Airway epithelial cell (primary cell): ENCODE measurements around the gene ZNF202. TPM values are rescaled to one million over a fixed set of nuclear protein-coding genes. Genes with fewer than 3 reads are reported as not detected.

Source experiments
- total RNA-seq: library from RNA; depleted of rRNA; stranded (reverse); fragments of >200 nt; gene quantifications from 2 replicates; pipeline ENCODE4 v1.2.3, GENCODE V29; 2015

Gene ZNF202
- 4.3 and 5.9 TPM in 2 replicates for total RNA-seq

GRCh38 chr11:123741159-123742030 is at the start of gene ZNF202:
ZNF202 (minus strand) TSS chr11:123741660; CDS start chr11:123730888, 10,772 bp downstream.

GRCh38 chr11:123754101-123754568 is 12.7 kb upstream of the ZNF202 start, which contains the start of gene OR6X1:
OR6X1 (minus strand) TSS chr11:123754518; CDS start chr11:123754518, 0 bp downstream.

Other genes starting within 250 kb of the ZNF202 start
- gene SCN3B, start 87.0 kb downstream of the ZNF202 start, total RNA-seq = under 0.01 TPM in 1 of 2 replicates, not detected in the other
- not detected in 2 replicates for gene OR6X1, start 12.9 kb upstream of the ZNF202 start, total RNA-seq
- not detected in 2 replicates for gene OR6M1, start 64.7 kb upstream of the ZNF202 start, total RNA-seq
- gene TMEM225, start 144.0 kb upstream of the ZNF202 start, total RNA-seq = not detected in 2 replicates
- not detected in 2 replicates for gene OR8D4, start 160.5 kb upstream of the ZNF202 start, total RNA-seq
- gene OR4D5, start 198.0 kb upstream of the ZNF202 start, total RNA-seq = not detected in 2 replicates
- gene OR6T1, start 202.2 kb upstream of the ZNF202 start, total RNA-seq = not detected in 2 replicates
- not detected in 2 replicates for gene OR10S1, start 236.1 kb upstream of the ZNF202 start, total RNA-seq